HepG2 (cell line): ENCODE measurements around the gene OBSL1. TPM values are rescaled to one million over a fixed set of nuclear protein-coding genes. Genes with fewer than 3 reads are reported as not detected.
A peak's percentile ranks its signal among the peaks of the same experiment; 100 is the strongest.

Experiments
- ARID5B ChIP-seq: IDR thresholded peaks from 2 replicates; pipeline ENCODE4 v1.4.0; 2020; ENCODE audit warnings: mild to moderate bottlenecking, missing genetic modification reagents
- CBFB ChIP-seq: sonication (generic); formaldehyde crosslinking; IDR thresholded peaks from 2 replicates; pipeline ENCODE4 v1.4.0; 2020; ENCODE audit warnings: missing genetic modification reagents
- DMAP1 ChIP-seq: IDR thresholded peaks from 2 replicates; pipeline ENCODE4 v1.6.1; 2016
- HOXA5 ChIP-seq: sonication (generic); formaldehyde crosslinking; IDR thresholded peaks from 2 replicates; pipeline ENCODE4 v1.4.0; 2020; ENCODE audit warnings: missing genetic modification reagents
- YEATS2 ChIP-seq: sonication (generic); formaldehyde crosslinking; IDR thresholded peaks from 2 replicates; pipeline ENCODE4 v1.4.0; 2020; ENCODE audit warnings: missing genetic modification reagents, borderline replicate concordance
- ZFP82 ChIP-seq: sonication (generic); formaldehyde crosslinking; IDR thresholded peaks from 2 replicates; pipeline ENCODE4 v1.5.1; 2020; ENCODE audit warnings: mild to moderate bottlenecking, missing genetic modification reagents, borderline replicate concordance
- ZIK1 ChIP-seq: sonication (generic); formaldehyde crosslinking; IDR thresholded peaks from 2 replicates; pipeline ENCODE4 v1.5.0; 2020; ENCODE audit warnings: mild to moderate bottlenecking, low read depth, missing genetic modification reagents, borderline replicate concordance
- ZKSCAN5 ChIP-seq: sonication (generic); formaldehyde crosslinking; IDR thresholded peaks from 2 replicates; pipeline ENCODE4 v1.5.1; 2020; ENCODE audit warnings: mild to moderate bottlenecking, missing genetic modification reagents
- ZNF124 ChIP-seq: sonication (generic); formaldehyde crosslinking; IDR thresholded peaks from 2 replicates; pipeline ENCODE4 v1.4.0; 2020; ENCODE audit warnings: missing genetic modification reagents
- ZNF142 ChIP-seq: sonication (generic); formaldehyde crosslinking; IDR thresholded peaks from 2 replicates; pipeline ENCODE4 v1.4.0; 2020; ENCODE audit warnings: missing genetic modification reagents
- ZNF547 ChIP-seq: sonication (generic); formaldehyde crosslinking; IDR thresholded peaks from 2 replicates; pipeline ENCODE4 v1.5.1; 2020; ENCODE audit warnings: mild to moderate bottlenecking, missing genetic modification reagents
- polyA plus RNA-seq, 8 experiments: library from polyadenylated mRNA; depleted of rRNA in 3 of 8; stranded (reverse) in 7 of 8; unstranded in 1 of 8; fragments of >200 nt; fragmentation: Illumina TruSeq in 4 of 8; extraction: Trizol in 4 of 8; gene quantifications; 2 replicates each; pipeline versions ENCODE4 v1.2.1 to v1.2.3, GENCODE V29; 2011 to 2016; ENCODE audit warnings: low read depth in 4 of 8, missing spikeins in 1 of 8, mixed read lengths in 1 of 8; ENCODE audit not compliant: insufficient read depth in 1 of 8
- total RNA-seq, 5 experiments: library from RNA; depleted of rRNA; stranded (reverse); fragments of >200 nt; fragmentation: Illumina TruSeq; extraction: Trizol; gene quantifications; 2 replicates each; pipeline ENCODE4 v1.2.3, GENCODE V29; 2016; ENCODE audit warnings: low read depth in 1 of 5
- TF ChIP-seq, protein P1 (sequence below): sonication (generic); formaldehyde crosslinking; IDR thresholded peaks from 2 replicates; pipeline ENCODE4 v1.9.0; 2021; ENCODE audit warnings: mild to moderate bottlenecking, missing genetic modification reagents

OBSL1 gene
- total and polyA plus RNA-seq, 2 of the 13 experiments (the other 11 are each of a cell fraction or from before 2014, with no cell fraction given): 86.7 to 218 TPM

GRCh38 chr2:219552382-219553167, 18.8 kb downstream of the OBSL1 start (continued):
- TF ChIP-seq ZFP82 (0 out of 2 replicates have a peak, but pooled peaks have one; percentile 41), ARID5B (CRISPR knock-in tag) (peak; percentile 28; the same call in 1 of the 2 replicates), ZNF142 (no peak; the same call in 1 of the 2 replicates), YEATS2 (no peak), ZNF547 (peak; percentile 83; the same call in 1 of the 2 replicates), ZNF124 (CRISPR knock-in tag) (peak; percentile 42; the same call in 1 of the 2 replicates), ZIK1 (CRISPR knock-in tag) (peak; percentile 82; the same call in 1 of the 2 replicates), CBFB (CRISPR knock-in tag) (peak; percentile 68), ZKSCAN5 (CRISPR knock-in tag) (no peak), HOXA5 (CRISPR knock-in tag) (peak; percentile 54; the same call in 1 of the 2 replicates), DMAP1 (peak; percentile 48; the same call in 1 of the 2 replicates)
- TF ChIP-seq, protein P1, sequence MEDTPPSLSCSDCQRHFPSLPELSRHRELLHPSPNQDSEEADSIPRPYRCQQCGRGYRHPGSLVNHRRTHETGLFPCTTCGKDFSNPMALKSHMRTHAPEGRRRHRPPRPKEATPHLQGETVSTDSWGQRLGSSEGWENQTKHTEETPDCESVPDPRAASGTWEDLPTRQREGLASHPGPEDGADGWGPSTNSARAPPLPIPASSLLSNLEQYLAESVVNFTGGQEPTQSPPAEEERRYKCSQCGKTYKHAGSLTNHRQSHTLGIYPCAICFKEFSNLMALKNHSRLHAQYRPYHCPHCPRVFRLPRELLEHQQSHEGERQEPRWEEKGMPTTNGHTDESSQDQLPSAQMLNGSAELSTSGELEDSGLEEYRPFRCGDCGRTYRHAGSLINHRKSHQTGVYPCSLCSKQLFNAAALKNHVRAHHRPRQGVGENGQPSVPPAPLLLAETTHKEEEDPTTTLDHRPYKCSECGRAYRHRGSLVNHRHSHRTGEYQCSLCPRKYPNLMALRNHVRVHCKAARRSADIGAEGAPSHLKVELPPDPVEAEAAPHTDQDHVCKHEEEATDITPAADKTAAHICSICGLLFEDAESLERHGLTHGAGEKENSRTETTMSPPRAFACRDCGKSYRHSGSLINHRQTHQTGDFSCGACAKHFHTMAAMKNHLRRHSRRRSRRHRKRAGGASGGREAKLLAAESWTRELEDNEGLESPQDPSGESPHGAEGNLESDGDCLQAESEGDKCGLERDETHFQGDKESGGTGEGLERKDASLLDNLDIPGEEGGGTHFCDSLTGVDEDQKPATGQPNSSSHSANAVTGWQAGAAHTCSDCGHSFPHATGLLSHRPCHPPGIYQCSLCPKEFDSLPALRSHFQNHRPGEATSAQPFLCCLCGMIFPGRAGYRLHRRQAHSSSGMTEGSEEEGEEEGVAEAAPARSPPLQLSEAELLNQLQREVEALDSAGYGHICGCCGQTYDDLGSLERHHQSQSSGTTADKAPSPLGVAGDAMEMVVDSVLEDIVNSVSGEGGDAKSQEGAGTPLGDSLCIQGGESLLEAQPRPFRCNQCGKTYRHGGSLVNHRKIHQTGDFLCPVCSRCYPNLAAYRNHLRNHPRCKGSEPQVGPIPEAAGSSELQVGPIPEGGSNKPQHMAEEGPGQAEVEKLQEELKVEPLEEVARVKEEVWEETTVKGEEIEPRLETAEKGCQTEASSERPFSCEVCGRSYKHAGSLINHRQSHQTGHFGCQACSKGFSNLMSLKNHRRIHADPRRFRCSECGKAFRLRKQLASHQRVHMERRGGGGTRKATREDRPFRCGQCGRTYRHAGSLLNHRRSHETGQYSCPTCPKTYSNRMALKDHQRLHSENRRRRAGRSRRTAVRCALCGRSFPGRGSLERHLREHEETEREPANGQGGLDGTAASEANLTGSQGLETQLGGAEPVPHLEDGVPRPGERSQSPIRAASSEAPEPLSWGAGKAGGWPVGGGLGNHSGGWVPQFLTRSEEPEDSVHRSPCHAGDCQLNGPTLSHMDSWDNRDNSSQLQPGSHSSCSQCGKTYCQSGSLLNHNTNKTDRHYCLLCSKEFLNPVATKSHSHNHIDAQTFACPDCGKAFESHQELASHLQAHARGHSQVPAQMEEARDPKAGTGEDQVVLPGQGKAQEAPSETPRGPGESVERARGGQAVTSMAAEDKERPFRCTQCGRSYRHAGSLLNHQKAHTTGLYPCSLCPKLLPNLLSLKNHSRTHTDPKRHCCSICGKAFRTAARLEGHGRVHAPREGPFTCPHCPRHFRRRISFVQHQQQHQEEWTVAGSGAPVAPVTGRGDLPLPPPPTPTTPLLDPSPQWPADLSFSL (CRISPR knock-in tag): no peak
